Osteoblast (primary cell): ENCODE data around the gene EFNA5. TPM values are rescaled to one million over a fixed set of nuclear protein-coding genes. Genes with fewer than 3 reads are reported as not detected.

Source experiments
- DNase-seq: peaks from one replicate; pipeline ENCODE4 v3.0.0; 2011; ENCODE audit warnings: low spot score, mixed read lengths; ENCODE audit not compliant: insufficient read length; ENCODE audit errors: missing footprints
- H2AFZ ChIP-seq: 2 replicates; pipeline ENCODE4 v1.6.0; 2011; ENCODE audit warnings: mild to moderate bottlenecking, low read length
- H3K27ac ChIP-seq: 2 replicates; pipeline ENCODE4 v1.5.1; 2011; ENCODE audit warnings: mild to moderate bottlenecking, low read depth, low read length, moderate library complexity
- H3K27me3 ChIP-seq: 2 replicates; pipeline ENCODE4 v1.6.0; 2012; ENCODE audit warnings: mild to moderate bottlenecking, control low read depth, inconsistent platforms, low read length, moderate library complexity; ENCODE audit not compliant: insufficient read depth
- H3K36me3 ChIP-seq: 2 replicates; pipeline ENCODE4 v1.5.1; 2011; ENCODE audit warnings: mild to moderate bottlenecking, low read length, control low read depth, moderate library complexity; ENCODE audit not compliant: insufficient read depth
- H3K4me1 ChIP-seq: 2 replicates; pipeline ENCODE4 v1.5.1; 2011; ENCODE audit warnings: mild to moderate bottlenecking, low read length, control low read depth, moderate library complexity; ENCODE audit not compliant: insufficient read depth
- H3K4me2 ChIP-seq: 2 replicates; pipeline ENCODE4 v1.6.0; 2011; ENCODE audit warnings: mild to moderate bottlenecking, low read length; ENCODE audit not compliant: insufficient read depth
- H3K4me3 ChIP-seq: fragments of 200-600 bp; sonication (generic); 3 replicates; pipeline ENCODE4 v1.5.1; 2012; ENCODE audit warnings: mild to moderate bottlenecking, low read length, inconsistent platforms; ENCODE audit not compliant: insufficient read depth
- H3K79me2 ChIP-seq: 2 replicates; pipeline ENCODE4 v1.6.0; 2012; ENCODE audit warnings: mild to moderate bottlenecking, low read length, control low read depth, inconsistent platforms; ENCODE audit not compliant: insufficient read depth
- H3K9me3 ChIP-seq: 2 replicates; pipeline ENCODE4 v1.5.1; 2011; ENCODE audit warnings: low read depth, low read length, control low read depth
- H4K20me1 ChIP-seq: 2 replicates; pipeline ENCODE4 v1.6.0; 2012; ENCODE audit warnings: mild to moderate bottlenecking, low read length, control low read depth; ENCODE audit not compliant: insufficient read depth
- total RNA-seq: library from RNA; depleted of rRNA; stranded (reverse); fragments of >200 nt; gene quantifications from 2 replicates; pipeline ENCODE4 v1.2.3, GENCODE V29; 2012
- TF ChIP-seq, protein P1 (sequence below): IDR thresholded peaks from 2 replicates; pipeline ENCODE4 v1.5.1; 2011; ENCODE audit warnings: mild to moderate bottlenecking, low read depth, low read length, moderate library complexity; ENCODE audit errors: extremely low read depth

The EFNA5 gene
- total RNA-seq, 1 donor, result 12.3 TPM

DNA sequence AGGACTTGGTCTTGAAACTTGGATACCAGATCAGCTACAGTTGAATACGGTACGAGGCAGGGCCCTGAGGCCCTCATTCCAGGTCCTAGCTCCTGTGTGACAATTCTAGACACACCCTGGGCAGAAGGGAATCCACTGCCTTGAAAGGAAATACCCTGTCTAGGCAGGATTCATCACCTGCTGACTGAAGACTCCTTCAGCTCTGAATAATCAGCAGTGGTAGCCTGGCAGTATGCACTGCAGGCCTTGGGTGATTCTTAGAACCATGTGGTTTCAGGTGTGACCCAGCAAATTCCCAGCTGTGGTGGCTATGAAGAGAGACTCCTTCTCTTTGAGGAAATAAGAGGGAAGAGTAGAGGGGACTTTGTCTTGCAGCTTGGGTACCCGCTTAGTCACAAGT is 17.2 kb upstream of the EFNA5 start:
- Histone ChIP-seq H3K9me3 (no peaks in the 10 kb centered on the region), H3K27ac (no peak overlapping the region), H3K4me2 (no peak overlapping the region), H3K36me3 (no peaks in the 10 kb centered on the region), H3K27me3 (no peaks in the 10 kb centered on the region), H4K20me1 (no peaks in the 10 kb centered on the region), H3K4me1 (no peaks in the 10 kb centered on the region), H2AFZ (no peak overlapping the region), H3K4me3 (no peak overlapping the region), H3K79me2 (no peaks in the 10 kb centered on the region)
- TF ChIP-seq, protein P1, sequence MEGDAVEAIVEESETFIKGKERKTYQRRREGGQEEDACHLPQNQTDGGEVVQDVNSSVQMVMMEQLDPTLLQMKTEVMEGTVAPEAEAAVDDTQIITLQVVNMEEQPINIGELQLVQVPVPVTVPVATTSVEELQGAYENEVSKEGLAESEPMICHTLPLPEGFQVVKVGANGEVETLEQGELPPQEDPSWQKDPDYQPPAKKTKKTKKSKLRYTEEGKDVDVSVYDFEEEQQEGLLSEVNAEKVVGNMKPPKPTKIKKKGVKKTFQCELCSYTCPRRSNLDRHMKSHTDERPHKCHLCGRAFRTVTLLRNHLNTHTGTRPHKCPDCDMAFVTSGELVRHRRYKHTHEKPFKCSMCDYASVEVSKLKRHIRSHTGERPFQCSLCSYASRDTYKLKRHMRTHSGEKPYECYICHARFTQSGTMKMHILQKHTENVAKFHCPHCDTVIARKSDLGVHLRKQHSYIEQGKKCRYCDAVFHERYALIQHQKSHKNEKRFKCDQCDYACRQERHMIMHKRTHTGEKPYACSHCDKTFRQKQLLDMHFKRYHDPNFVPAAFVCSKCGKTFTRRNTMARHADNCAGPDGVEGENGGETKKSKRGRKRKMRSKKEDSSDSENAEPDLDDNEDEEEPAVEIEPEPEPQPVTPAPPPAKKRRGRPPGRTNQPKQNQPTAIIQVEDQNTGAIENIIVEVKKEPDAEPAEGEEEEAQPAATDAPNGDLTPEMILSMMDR, result no peak
- no peak for DNase-seq

DNA sequence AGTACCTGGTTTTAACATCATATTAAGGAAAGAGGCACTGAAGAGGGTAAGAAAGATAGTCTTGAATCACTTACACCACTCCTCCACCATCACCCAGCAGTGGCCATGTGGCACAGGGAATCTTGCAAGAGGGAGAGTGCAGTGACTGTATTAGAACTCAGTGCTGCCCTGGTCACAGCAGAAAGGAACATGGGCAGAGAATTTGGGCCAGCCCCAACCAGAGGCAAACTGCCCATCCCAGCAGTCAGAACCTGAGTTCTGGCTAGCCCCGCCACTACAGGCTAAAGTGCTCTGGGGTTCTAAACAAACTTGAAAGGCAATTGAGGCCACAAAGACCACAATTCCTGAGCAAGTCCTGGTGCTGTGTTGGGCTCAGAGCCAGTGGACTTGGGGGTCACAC is 16.7 kb upstream of the EFNA5 start:
- TF ChIP-seq, protein P1, result no peak
- Histone ChIP-seq H3K27ac (no peak overlapping the region), H3K79me2 (no peaks in the 10 kb centered on the region)

DNA sequence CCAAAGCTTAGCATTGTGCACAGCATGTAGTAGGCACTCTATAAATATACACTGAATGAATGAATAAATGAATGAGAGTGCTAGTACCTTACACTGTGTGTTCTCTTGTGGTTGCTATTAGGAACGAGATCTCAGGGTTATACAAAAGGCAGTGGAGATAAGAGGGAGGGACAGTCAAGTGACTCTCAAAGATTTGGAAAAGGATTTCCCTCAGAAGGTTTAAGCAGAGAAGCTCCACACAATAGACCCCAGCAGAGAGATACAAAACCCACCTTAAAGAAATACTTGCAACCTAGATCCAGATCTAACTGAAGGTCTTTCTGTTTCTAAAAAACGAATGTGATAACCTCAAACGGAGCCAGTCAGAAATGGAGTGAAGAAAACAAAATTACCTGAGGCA is 11.8 kb upstream of the EFNA5 start:
- H3K36me3 ChIP-seq, result no peaks in the 10 kb centered on the region

More for the DNA sequence above, 16.7 kb upstream of the EFNA5 start:
- Histone ChIP-seq H3K4me2 (no peak overlapping the region), H4K20me1 (no peaks in the 10 kb centered on the region), H2AFZ (no peak overlapping the region), H3K9me3 (no peaks in the 10 kb centered on the region), H3K4me1 (no peaks in the 10 kb centered on the region), H3K4me3 (no peak overlapping the region), H3K27me3 (no peaks in the 10 kb centered on the region), H3K36me3 (no peaks in the 10 kb centered on the region)
- DNase-seq, result no peak

DNA sequence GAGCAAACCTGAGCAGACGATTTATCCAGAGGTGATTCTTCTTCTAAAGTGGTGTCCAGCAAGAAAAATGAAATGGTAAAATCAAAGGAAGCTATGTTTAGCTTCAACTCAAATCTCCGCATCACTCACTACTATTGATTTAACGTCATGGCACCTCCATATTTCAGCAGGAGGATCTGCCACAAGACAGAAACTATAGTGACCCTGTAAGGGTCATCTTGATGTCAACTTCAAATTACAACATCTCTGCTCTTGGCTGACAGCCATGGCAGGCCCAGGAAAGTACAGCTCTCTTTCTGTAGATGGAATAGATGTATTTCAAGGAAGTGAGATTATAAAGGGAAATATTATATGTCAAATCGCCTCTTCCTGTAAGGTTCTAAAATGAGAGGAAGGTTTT is 10.1 kb upstream of the EFNA5 start:
- Histone ChIP-seq H3K79me2 (no peaks in the 10 kb centered on the region), H2AFZ (no peak overlapping the region), H4K20me1 (no peaks in the 10 kb centered on the region), H3K4me2 (no peak overlapping the region), H3K4me1 (no peaks in the 10 kb centered on the region), H3K27ac (no peak overlapping the region), H3K9me3 (no peaks in the 10 kb centered on the region), H3K4me3 (no peak overlapping the region), H3K27me3 (no peaks in the 10 kb centered on the region), H3K36me3 (no peaks in the 10 kb centered on the region)
- no peak for DNase-seq
- TF ChIP-seq, protein P1, result no peak

More for the DNA sequence above, 11.8 kb upstream of the EFNA5 start:
- H3K4me2 ChIP-seq, result no peak overlapping the region
- no peaks in the 10 kb centered on the region for H4K20me1 ChIP-seq
- H3K27ac ChIP-seq, result no peak overlapping the region
- no peaks in the 10 kb centered on the region for H3K79me2 ChIP-seq
- H2AFZ ChIP-seq, result no peak overlapping the region
- H3K4me1 ChIP-seq, result no peaks in the 10 kb centered on the region
- H3K27me3 ChIP-seq, result no peaks in the 10 kb centered on the region
- H3K4me3 ChIP-seq, result no peak overlapping the region
- H3K9me3 ChIP-seq, result no peaks in the 10 kb centered on the region
- DNase-seq, result no peak
- TF ChIP-seq, protein P1, result no peak
